Nephron (organoid): ENCODE measurements around the gene HLA-DQB1.

Source experiments
- H3K27ac Mint-ChIP-seq, 3 experiments: 2 replicates each; pipeline ENCODE4 v1.8.0; 2020; ENCODE audit warnings: mixed read lengths in 3 of 3, mild to moderate bottlenecking in 2 of 3, moderate library complexity in 1 of 3
- H3K27me3 Mint-ChIP-seq: 2 replicates; pipeline ENCODE4 v1.8.0; 2021; ENCODE audit warnings: low read depth, mild to moderate bottlenecking, moderate library complexity, mixed read lengths
- H3K36me3 Mint-ChIP-seq: 2 replicates; pipeline ENCODE4 v1.8.0; 2020; ENCODE audit warnings: low read depth, mixed read lengths
- H3K4me1 Mint-ChIP-seq: 2 replicates; pipeline ENCODE4 v1.8.0; 2020; ENCODE audit warnings: mixed read lengths
- H3K4me3 Mint-ChIP-seq, 3 experiments: 2 replicates each; pipeline ENCODE4 v1.8.0; 2020; ENCODE audit warnings: mild to moderate bottlenecking in 3 of 3, mixed read lengths in 3 of 3, moderate library complexity in 2 of 3
- H3K9me3 Mint-ChIP-seq: 2 replicates; pipeline ENCODE4 v1.8.0; 2020; ENCODE audit warnings: mixed read lengths
- CTCF ChIP-seq, 3 experiments: fragments of 200-600 bp; sonication (generic); IDR thresholded peaks; one replicate each; pipeline ENCODE4 v1.5.0; 2021; ENCODE audit warnings: antibody characterized with exemption in 3 of 3; ENCODE audit not compliant: unreplicated experiment in 3 of 3

The HLA-DQB1 gene

GRCh38 chr6:32623693-32624092, 42.8 kb downstream of the HLA-DQB1 start:
- Mint-ChIP-seq H3K27ac (no peak overlapping the region), H3K4me3 (no peak overlapping the region)

GRCh38 chr6:32622545-32623401, 43.7 kb downstream of the HLA-DQB1 start:
- Mint-ChIP-seq H3K9me3 (peaks cover 7% of the 10 kb centered on the region), H3K27me3 (no peaks in the 10 kb centered on the region), H3K4me1 (no peaks in the 10 kb centered on the region), H3K27ac (no peak overlapping the region), H3K36me3 (no peaks in the 10 kb centered on the region), H3K4me3 (no peak overlapping the region)
- peak; percentile 44 to 65 (median 55) for TF ChIP-seq CTCF (IDR thresholded peaks at IDR 0.05; ENCODE audit: unreplicated experiment in 3 of 3)

More at GRCh38 chr6:32623693-32624092, 42.8 kb downstream of the HLA-DQB1 start:
- TF ChIP-seq CTCF (IDR thresholded peaks at IDR 0.05; ENCODE audit: unreplicated experiment in 3 of 3) = no peak
- H3K36me3 Mint-ChIP-seq = no peaks in the 10 kb centered on the region
- no peaks in the 10 kb centered on the region for H3K4me1 Mint-ChIP-seq
- peaks cover 1% of the 10 kb centered on the region for H3K9me3 Mint-ChIP-seq
- no peaks in the 10 kb centered on the region for H3K27me3 Mint-ChIP-seq

- no peak for TF ChIP-seq CTCF (IDR thresholded peaks at IDR 0.05; ENCODE audit: unreplicated experiment in 3 of 3)
- H3K4me3 Mint-ChIP-seq = no peak overlapping the region
- H3K4me1 Mint-ChIP-seq = no peaks in the 10 kb centered on the region
- H3K27me3 Mint-ChIP-seq = no peaks in the 10 kb centered on the region
- no peak overlapping the region for H3K27ac Mint-ChIP-seq
- no peaks in the 10 kb centered on the region for H3K36me3 Mint-ChIP-seq
- H3K9me3 Mint-ChIP-seq = peaks cover 10% of the 10 kb centered on the region
These were observed 45.1 kb downstream of the HLA-DQB1 start for GRCh38 chr6:32621372-32621771.

GRCh38 chr6:32617751-32618150, 48.7 kb downstream of the HLA-DQB1 start:
- H3K27me3 Mint-ChIP-seq = peaks cover 4% of the 10 kb centered on the region
- H3K9me3 Mint-ChIP-seq = peaks cover 10% of the 10 kb centered on the region
- H3K36me3 Mint-ChIP-seq = no peaks in the 10 kb centered on the region
- TF ChIP-seq CTCF (IDR thresholded peaks at IDR 0.05; ENCODE audit: unreplicated experiment in 3 of 3) = no peak
- no peak overlapping the region for H3K4me3 Mint-ChIP-seq
- no peaks in the 10 kb centered on the region for H3K4me1 Mint-ChIP-seq
- H3K27ac Mint-ChIP-seq = no peak overlapping the region

GRCh38 chr6:32615885-32616532, 50.4 kb downstream of the HLA-DQB1 start:
- Mint-ChIP-seq H3K4me1 (no peaks in the 10 kb centered on the region), H3K36me3 (no peaks in the 10 kb centered on the region), H3K27ac (no peak overlapping the region), H3K27me3 (peaks cover 4% of the 10 kb centered on the region), H3K4me3 (no peak overlapping the region), H3K9me3 (peaks cover 10% of the 10 kb centered on the region)
- TF ChIP-seq CTCF (IDR thresholded peaks at IDR 0.05; ENCODE audit: unreplicated experiment in 3 of 3) = no peak
